KMS-11 (cell line): Measurements from ENCODE around the gene GOT2.

Experiments used
- H2AFZ ChIP-seq: fragments of 200-600 bp; sonication (generic); 2 replicates; pipeline ENCODE4 v1.6.1; 2016; ENCODE audit warnings: antibody characterized with exemption, mixed run types, low read depth
- H3K27ac ChIP-seq: fragments of 200-600 bp; sonication (generic); 2 replicates; pipeline ENCODE4 v1.6.1; 2016; ENCODE audit warnings: mild to moderate bottlenecking, mixed run types
- H3K27me3 ChIP-seq: fragments of 200-600 bp; sonication (generic); 2 replicates; pipeline ENCODE4 v1.6.1; 2017; ENCODE audit warnings: mild to moderate bottlenecking, low read depth, mixed run types, moderate library complexity; ENCODE audit not compliant: insufficient read depth
- H3K36me3 ChIP-seq: fragments of 200-600 bp; sonication (generic); 2 replicates; pipeline ENCODE4 v1.6.1; 2017; ENCODE audit warnings: mild to moderate bottlenecking, mixed run types; ENCODE audit not compliant: insufficient read depth
- H3K4me1 ChIP-seq: fragments of 200-600 bp; sonication (generic); 2 replicates; pipeline ENCODE4 v1.6.1; 2016; ENCODE audit warnings: mild to moderate bottlenecking, low read depth, mixed run types; ENCODE audit not compliant: poor library complexity, severe bottlenecking
- H3K4me2 ChIP-seq: fragments of 200-600 bp; sonication (generic); 2 replicates; pipeline ENCODE4 v1.7.0; 2016; ENCODE audit warnings: mild to moderate bottlenecking, mixed run types
- H3K4me3 ChIP-seq: fragments of 200-600 bp; sonication (generic); IDR thresholded peaks from 2 replicates; pipeline ENCODE4 v1.6.1; 2017; ENCODE audit warnings: low read depth, low read length, mixed read lengths; ENCODE audit not compliant: insufficient read depth
- H3K79me2 ChIP-seq: fragments of 200-600 bp; sonication (generic); 2 replicates; pipeline ENCODE4 v1.6.1; 2016; ENCODE audit warnings: low read depth, mixed run types; ENCODE audit not compliant: insufficient read depth
- H3K9ac ChIP-seq: fragments of 200-600 bp; sonication (generic); 2 replicates; pipeline ENCODE4 v1.6.1; 2016; ENCODE audit warnings: mild to moderate bottlenecking, mixed run types
- H4K20me1 ChIP-seq: fragments of 200-600 bp; sonication (generic); 2 replicates; pipeline ENCODE4 v1.6.1; 2016; ENCODE audit warnings: mild to moderate bottlenecking, mixed run types; ENCODE audit not compliant: insufficient read depth
- CTCF ChIP-seq: fragments of 200-600 bp; sonication (generic); conservative IDR thresholded peaks from 2 replicates; pipeline ENCODE4 v1.6.1; 2017; ENCODE audit warnings: low read depth, mild to moderate bottlenecking, antibody characterized with exemption, low read length, moderate library complexity, mixed read lengths

The GOT2 gene

GRCh38 chr16:58733248-58733670 lies 857 bp downstream of the GOT2 start:
- Histone ChIP-seq H3K4me1 (peaks cover 21% of the 10 kb centered on the region), H3K79me2 (peaks cover 49% of the 10 kb centered on the region), H2AFZ (peak overlapping the region; percentile 80), H3K27me3 (no peaks in the 10 kb centered on the region), H3K4me2 (peak overlapping the region; percentile 92), H3K9ac (peak overlapping the region; percentile 92), H3K27ac (peak overlapping the region; percentile 70), H4K20me1 (0 out of 2 replicates have a peak, but pooled peaks cover 3% of the 10 kb centered on the region), H3K4me3 (no peak overlapping the region), H3K36me3 (no peaks in the 10 kb centered on the region)
- TF ChIP-seq CTCF = no peak

- Histone ChIP-seq H2AFZ (peak overlapping the region; percentile 80; the same call in 1 of the 2 replicates), H4K20me1 (0 out of 2 replicates have a peak, but pooled peaks cover 3% of the 10 kb centered on the region), H3K4me2 (peak overlapping the region; percentile 92), H3K79me2 (peaks cover 55% of the 10 kb centered on the region), H3K4me3 (no peak overlapping the region), H3K27ac (peak overlapping the region; percentile 70), H3K36me3 (no peaks in the 10 kb centered on the region), H3K9ac (peak overlapping the region; percentile 92), H3K4me1 (peaks cover 21% of the 10 kb centered on the region), H3K27me3 (no peaks in the 10 kb centered on the region)
- no peak for TF ChIP-seq CTCF
Observed at GRCh38 chr16:58732545-58733247, 1.4 kb downstream of the GOT2 start.

- H3K79me2 ChIP-seq = peaks cover 60% of the 10 kb centered on the region
- no peak overlapping the region for H2AFZ ChIP-seq
- peaks cover 21% of the 10 kb centered on the region for H3K4me1 ChIP-seq
- H3K4me3 ChIP-seq = no peak overlapping the region
- H3K27ac ChIP-seq = no peak overlapping the region
- no peak overlapping the region; the same call in 1 of the 2 replicates for H3K4me2 ChIP-seq
- no peak for TF ChIP-seq CTCF
- no peaks in the 10 kb centered on the region for H3K36me3 ChIP-seq
- no peak overlapping the region for H3K9ac ChIP-seq
- 0 out of 2 replicates have a peak, but pooled peaks cover 3% of the 10 kb centered on the region for H4K20me1 ChIP-seq
- no peaks in the 10 kb centered on the region for H3K27me3 ChIP-seq
Observed at GRCh38 chr16:58730724-58731370, 3.3 kb downstream of the GOT2 start.

GRCh38 chr16:58727796-58728568 lies 6.1 kb downstream of the GOT2 start:
- Histone ChIP-seq H3K9ac (no peak overlapping the region), H3K4me1 (peaks cover 21% of the 10 kb centered on the region), H3K79me2 (peaks cover 51% of the 10 kb centered on the region), H3K36me3 (no peaks in the 10 kb centered on the region), H3K27ac (no peak overlapping the region), H3K4me3 (no peak overlapping the region), H3K4me2 (no peak overlapping the region), H4K20me1 (0 out of 2 replicates have a peak, but pooled peaks cover 3% of the 10 kb centered on the region), H2AFZ (no peak overlapping the region), H3K27me3 (no peaks in the 10 kb centered on the region)
- TF ChIP-seq CTCF = no peak
